Measurements from ENCODE around the gene RBAK. TPM values are rescaled to one million over a fixed set of nuclear protein-coding genes. Genes with fewer than 3 reads are reported as not detected.

Gene RBAK
- polyA plus RNA-seq, 1 experiment = 6.1 TPM

Small RNA genes lying within 50 kb of the gene (small RNA-seq; reads per million reads assigned to genes)
- not detected for gene AC092032.1 (ENCODE audit: insufficient read length, low read depth)

Other genes starting within 250 kb of the RBAK start
- gene PAPOLB, start 183.8 kb upstream of the RBAK start, polyA plus RNA-seq (2011; rRNA removed) = not detected in 2 replicates
- gene RADIL, start 162.1 kb upstream of the RBAK start, polyA plus RNA-seq (2011; rRNA removed) = 0.07 and 0.31 TPM in 2 replicates
- gene MMD2, start 86.7 kb upstream of the RBAK start, polyA plus RNA-seq (2011; rRNA removed) = not detected in 2 replicates
- gene WIPI2, start 144.4 kb downstream of the RBAK start, polyA plus RNA-seq (2011; rRNA removed) = 74.5 and 75.2 TPM in 2 replicates
- 4.5 and 5.8 TPM in 2 replicates for gene SLC29A4, start 237.1 kb downstream of the RBAK start, polyA plus RNA-seq (2011; rRNA removed)